Measurements from ENCODE around the gene SARS1.

The SARS1 gene

DNA sequence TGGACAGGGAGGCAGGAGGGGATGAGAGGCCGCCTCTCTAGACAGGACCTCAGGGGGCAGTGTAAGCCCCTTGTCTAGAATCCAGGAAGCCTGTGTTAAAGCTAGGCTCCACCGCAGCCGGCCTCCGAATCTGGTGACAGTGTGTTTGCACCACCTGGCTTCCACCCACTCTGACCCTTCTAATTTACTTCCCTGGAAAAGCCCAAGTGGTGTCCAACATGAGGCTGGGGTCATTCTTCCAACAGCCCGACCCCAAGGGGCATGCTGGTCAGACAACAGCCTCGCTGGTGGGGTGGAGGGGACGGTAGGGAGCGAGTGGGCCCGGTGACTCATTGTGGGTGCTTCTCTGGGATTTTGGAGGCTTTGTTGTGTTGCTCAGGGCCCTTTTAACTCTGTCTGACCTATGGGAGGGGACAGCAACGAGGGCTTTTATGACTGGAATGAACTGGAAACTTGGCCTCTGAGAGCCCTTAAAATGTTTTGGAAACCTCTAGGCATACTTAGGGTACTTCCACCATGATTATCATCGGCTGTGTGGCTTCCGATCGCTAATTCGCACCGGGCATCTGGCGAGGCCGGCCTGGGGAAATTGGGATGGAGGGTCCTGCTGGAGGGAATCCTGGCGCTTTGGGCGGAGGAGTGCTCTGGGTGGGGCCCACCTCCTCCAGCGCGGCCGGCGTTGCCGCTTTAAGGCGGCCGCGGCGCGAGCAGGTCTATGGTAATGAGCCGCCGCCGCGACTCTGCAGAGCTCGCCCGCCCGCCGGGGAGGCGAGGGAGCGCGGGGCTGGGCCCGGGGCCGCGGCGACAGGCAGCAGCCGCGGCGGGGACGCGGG, 35.3 kb downstream of the SARS1 start, which contains the start of gene CELSR2:
CELSR2 (plus strand) TSS at position 743 of the 833 bp plus-strand sequence. CDS start 541 bp downstream, outside the sequence.
- DNase-seq (ENCODE audit: low read depth in 4 of 4, low spot score in 1 of 4) = peak; percentile 18 to 50 (median 32)

GRCh38 chr1:109249654-109250401, 36.1 kb downstream of the SARS1 start:
- no peak for DNase-seq (ENCODE audit: low read depth in 4 of 4, low spot score in 1 of 4)

DNA sequence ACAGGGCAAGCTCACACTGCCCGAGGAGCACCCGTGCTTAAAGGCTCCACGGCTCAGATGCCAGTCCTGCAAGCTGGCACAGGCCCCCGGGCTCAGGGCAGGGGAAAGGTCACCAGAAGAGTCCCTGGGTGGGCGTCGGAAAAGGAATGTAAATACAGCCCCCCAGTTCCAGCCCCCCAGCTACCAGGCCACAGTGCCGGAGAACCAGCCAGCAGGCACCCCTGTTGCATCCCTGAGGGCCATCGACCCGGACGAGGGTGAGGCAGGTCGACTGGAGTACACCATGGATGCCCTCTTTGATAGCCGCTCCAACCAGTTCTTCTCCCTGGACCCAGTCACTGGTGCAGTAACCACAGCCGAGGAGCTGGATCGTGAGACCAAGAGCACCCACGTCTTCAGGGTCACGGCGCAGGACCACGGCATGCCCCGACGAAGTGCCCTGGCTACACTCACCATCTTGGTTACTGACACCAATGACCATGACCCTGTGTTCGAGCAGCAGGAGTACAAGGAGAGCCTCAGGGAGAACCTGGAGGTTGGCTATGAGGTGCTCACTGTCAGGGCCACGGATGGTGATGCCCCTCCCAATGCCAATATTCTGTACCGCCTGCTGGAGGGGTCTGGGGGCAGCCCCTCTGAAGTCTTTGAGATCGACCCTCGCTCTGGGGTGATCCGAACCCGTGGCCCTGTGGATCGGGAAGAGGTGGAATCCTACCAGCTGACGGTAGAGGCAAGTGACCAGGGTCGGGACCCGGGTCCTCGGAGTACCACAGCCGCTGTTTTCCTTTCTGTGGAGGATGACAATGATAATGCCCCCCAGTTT, 36.9 kb downstream of the SARS1 start:
- no peak for DNase-seq (ENCODE audit: low read depth in 4 of 4, low spot score in 1 of 4)

DNA sequence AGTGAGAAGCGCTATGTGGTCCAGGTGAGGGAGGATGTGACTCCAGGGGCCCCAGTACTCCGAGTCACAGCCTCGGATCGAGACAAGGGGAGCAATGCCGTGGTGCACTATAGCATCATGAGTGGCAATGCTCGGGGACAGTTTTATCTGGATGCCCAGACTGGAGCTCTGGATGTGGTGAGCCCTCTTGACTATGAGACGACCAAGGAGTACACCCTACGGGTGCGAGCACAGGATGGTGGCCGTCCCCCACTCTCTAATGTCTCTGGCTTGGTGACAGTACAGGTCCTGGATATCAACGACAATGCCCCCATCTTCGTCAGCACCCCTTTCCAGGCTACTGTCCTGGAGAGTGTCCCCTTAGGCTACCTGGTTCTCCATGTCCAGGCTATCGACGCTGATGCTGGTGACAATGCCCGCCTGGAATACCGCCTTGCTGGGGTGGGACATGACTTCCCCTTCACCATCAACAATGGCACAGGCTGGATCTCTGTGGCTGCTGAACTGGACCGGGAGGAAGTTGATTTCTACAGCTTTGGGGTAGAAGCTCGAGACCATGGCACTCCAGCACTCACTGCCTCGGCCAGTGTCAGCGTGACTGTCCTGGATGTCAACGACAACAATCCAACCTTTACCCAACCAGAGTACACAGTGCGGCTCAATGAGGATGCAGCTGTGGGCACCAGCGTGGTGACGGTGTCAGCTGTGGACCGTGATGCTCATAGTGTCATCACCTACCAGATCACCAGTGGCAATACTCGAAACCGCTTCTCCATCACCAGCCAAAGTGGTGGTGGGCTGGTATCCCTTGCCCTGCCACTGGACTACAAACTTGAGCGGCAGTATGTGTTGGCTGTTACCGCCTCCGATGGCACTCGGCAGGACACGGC, 37.8 kb downstream of the SARS1 start:
- no peak for DNase-seq (ENCODE audit: low read depth in 4 of 4, low spot score in 1 of 4)

DNA sequence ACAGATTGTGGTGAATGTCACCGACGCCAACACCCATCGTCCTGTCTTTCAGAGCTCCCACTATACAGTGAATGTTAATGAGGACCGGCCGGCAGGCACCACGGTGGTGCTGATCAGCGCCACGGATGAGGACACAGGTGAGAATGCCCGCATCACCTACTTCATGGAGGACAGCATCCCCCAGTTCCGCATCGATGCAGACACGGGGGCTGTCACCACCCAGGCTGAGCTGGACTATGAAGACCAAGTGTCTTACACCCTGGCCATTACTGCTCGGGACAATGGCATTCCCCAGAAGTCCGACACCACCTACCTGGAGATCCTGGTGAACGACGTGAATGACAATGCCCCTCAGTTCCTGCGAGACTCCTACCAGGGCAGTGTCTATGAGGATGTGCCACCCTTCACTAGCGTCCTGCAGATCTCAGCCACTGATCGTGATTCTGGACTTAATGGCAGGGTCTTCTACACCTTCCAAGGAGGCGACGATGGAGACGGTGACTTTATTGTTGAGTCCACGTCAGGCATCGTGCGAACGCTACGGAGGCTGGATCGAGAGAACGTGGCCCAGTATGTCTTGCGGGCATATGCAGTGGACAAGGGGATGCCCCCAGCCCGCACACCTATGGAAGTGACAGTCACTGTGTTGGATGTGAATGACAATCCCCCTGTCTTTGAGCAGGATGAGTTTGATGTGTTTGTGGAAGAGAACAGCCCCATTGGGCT, 38.6 kb downstream of the SARS1 start:
- no peak for DNase-seq (ENCODE audit: low read depth in 4 of 4, low spot score in 1 of 4)

- no peak for DNase-seq (ENCODE audit: low read depth in 4 of 4, low spot score in 1 of 4)
Measured at GRCh38 chr1:109252893-109253802, 39.4 kb downstream of the SARS1 start.

DNA sequence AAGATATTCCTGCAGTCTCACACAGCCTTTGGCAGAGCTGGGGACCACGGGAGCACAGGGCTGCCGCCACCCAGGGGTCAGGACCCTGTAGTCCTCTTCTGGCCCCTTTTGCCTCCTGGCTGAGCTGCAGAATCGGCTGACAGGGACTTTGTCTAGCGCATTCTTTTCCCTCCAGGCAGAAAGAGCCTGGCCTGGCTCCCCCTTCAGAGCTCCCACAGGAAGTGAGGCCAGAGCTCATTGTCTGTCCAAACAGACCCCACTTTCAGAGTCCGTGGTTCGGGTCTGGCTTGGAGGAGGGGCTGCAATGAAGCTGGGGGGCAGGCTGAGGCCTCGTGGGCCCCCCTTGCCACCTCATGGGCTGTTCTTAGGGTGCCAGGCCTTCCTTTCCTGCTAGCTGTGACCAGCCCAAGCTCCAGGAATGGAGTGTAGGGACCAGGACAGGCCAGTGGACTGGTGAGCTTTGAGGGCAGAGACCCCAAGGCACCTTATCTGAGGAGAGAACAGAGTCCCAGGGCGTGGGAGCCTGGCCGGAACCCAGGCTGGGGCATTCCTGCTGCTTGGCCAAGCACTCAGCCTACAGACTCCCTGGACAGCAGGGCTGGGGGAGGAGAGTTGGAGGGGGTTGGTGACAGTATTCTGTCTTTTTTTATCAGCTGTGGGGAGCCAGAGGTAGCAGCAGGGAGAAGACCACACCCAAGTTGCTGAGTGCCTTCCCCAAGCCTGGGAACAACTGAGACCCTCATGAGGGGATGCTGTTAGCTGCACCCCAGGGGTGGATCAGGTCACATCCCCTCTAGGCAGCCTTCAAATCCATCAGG, 40.3 kb downstream of the SARS1 start:
- no peak for DNase-seq (ENCODE audit: low read depth in 4 of 4, low spot score in 1 of 4)

DNA sequence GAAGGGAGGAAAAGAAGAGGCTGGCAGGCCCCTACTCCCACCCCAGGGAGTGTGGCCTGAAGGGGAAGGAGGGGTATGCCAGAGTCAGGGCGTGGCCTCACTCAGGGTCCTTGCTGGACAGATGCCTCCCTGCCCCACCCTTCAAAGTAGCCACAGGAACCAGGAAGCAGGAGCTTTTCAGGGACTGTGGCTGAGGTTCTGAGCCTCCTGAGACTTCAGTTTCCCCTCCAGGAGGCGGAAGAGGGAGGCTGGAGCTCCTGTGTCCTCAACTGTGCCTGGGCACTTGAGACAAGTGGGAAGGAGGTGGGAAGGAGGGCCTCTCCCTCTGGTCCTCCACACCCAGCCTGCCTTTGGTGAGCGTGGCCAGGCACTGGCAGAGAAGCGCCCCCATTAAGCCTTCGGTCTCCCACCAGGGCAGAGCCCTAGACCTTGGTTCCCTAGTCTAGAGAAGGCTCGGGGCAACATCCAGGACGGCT, 40.9 kb downstream of the SARS1 start:
- DNase-seq (ENCODE audit: low read depth in 4 of 4, low spot score in 1 of 4) = no peak

DNA sequence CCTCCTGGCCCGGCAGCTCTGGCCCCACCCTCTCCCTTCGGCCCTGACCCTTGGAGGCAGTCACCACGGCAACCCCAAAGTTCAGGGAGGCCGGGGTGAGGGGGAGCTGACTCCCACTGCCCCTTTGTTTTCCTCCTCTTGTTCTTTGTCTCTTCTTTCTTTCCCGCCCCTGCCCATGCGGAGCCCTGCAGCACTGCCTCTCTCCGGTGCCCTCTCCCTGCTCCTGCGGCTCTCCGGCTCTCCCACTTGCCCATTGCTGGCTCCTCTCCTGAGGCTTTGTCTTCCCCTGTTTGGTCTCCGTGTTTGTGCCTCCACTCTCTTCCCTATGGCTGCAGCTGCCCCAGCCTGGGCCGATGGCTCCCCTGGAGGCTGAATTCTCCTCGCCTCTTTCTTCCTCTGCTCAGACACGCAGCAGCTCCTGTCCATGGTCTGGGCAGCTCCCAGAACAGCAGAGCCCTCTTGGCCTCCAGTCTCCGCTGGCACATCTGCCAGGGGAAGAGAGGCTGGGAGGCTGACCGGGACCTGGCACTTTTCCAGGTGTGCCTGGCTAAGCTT, 41.5 kb downstream of the SARS1 start:
- DNase-seq (ENCODE audit: low read depth in 4 of 4, low spot score in 1 of 4) = no peak

DNA sequence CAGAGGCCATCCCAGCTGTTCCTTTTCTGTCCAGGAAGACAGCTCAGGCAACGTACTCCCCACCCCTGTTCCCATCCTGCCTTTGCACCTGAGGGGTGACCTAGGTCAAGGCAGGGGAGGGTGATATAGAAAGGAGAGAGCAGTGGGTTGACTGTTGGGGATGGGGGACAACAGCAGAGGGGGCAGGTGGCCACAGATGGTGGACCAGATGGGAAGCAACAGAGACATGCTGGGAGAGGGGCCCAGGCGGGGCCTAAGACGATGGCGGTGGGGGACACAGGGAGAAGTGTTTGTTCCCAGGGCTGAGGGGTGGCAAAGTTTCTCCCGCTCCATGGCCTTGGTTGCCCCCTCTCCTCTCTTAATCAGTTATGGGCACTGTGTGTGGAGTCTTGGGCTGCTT, 42.0 kb downstream of the SARS1 start:
- no peak for DNase-seq (ENCODE audit: low read depth in 4 of 4, low spot score in 1 of 4)

- DNase-seq (ENCODE audit: low read depth in 4 of 4, low spot score in 1 of 4) = no peak
Measured at GRCh38 chr1:109256085-109256484, 42.4 kb downstream of the SARS1 start.

- DNase-seq (ENCODE audit: low read depth in 4 of 4, low spot score in 1 of 4) = no peak
Measured at GRCh38 chr1:109256971-109257681, 43.4 kb downstream of the SARS1 start.

DNA sequence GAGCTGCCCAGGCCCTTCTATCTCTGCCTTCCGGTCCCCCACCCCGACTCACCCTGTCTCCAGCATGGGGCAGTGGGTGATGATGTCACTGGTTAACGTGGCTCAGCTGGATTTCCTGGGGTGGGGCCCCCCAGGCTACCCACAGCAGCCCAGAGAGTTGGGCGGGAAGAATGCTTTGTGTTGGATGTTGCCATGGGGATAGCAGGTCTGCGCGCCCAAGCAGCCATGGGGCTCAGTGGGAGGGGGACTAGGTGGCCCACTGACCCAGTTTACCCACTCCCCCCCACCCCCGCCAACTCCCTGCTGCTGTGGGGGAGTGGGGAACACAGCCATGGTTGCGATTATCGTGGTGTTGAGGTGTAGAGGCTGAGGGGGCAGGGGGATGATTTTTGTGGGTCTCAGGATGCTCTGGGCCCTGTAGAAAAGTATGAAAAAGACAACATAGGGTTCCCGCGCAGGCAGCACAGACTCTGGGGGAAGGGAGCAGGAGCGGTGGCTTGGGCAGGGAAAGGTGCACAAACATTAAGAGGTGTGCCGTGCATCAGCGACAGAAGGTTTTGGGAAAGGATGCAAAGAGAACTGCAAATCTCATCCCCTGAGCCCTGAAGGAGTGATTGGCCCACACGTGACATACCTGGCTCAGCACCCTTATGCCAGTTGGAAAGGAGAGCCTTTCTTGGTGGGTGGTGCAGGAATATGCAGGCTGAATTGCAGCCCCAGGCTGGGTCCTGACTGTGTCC, 44.1 kb downstream of the SARS1 start:
- no peak for DNase-seq (ENCODE audit: low read depth in 4 of 4, low spot score in 1 of 4)

DNA sequence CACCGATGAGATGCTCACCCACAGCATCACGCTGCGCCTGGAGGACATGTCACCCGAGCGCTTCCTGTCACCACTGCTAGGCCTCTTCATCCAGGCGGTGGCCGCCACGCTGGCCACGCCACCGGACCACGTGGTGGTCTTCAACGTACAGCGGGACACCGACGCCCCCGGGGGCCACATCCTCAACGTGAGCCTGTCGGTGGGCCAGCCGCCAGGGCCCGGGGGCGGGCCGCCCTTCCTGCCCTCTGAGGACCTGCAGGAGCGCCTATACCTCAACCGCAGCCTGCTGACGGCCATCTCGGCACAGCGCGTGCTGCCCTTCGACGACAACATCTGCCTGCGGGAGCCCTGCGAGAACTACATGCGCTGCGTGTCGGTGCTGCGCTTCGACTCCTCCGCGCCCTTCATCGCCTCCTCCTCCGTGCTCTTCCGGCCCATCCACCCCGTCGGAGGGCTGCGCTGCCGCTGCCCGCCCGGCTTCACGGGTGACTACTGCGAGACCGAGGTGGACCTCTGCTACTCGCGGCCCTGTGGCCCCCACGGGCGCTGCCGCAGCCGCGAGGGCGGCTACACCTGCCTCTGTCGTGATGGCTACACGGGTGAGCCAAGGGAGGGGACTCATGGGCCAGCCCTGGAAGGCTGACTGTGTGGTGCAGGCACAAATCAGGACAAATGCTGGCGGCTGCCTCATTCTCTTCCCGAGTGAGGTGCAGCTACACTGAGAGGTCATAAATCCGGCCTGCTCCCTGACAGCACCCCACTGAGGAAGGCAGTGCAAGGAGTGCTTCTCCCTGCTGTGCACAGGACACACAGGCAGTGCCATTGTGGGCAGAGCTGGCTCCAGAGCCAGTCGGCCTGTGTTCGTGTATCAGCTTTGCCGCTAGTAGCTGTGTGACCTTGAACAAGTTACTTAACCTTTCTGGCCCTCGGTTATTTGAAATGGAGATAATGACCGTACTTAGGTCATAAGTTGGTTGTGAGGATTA, 45.1 kb downstream of the SARS1 start:
- DNase-seq (ENCODE audit: low read depth in 4 of 4, low spot score in 1 of 4) = no peak

All from stimulated activated CD4-positive, alpha-beta T cell treated with anti-CD3 and anti-CD28 coated beads, Interleukin-1b, Interleukin-23, amount 100 ng/mL, for 24 hours (primary cell).